GM12891 (cell line): ENCODE results near the gene UGT1A9.

ENCODE experiments used
- DNase-seq: peaks from one replicate; pipeline ENCODE4 v3.0.0; 2011; ENCODE audit warnings: low spot score; ENCODE audit not compliant: insufficient read length
- FAIRE-seq: peaks from 2 replicates; lab custom pipeline; 2011; peaks lifted over from hg19 to GRCh38; lab: Jason Lieb, UNC
- PAX5 ChIP-seq: IDR thresholded peaks from 2 replicates; pipeline ENCODE4 v1.6.1; 2011; ENCODE audit warnings: low read length, moderate library complexity, mild to moderate bottlenecking; ENCODE audit not compliant: insufficient read depth, severe bottlenecking
- POLR2A ChIP-seq: IDR thresholded peaks from 2 replicates; pipeline ENCODE4 v1.6.1; 2011; ENCODE audit warnings: low read depth, low read length, control low read depth
- POLR2AphosphoS5 ChIP-seq: IDR thresholded peaks from 2 replicates; pipeline ENCODE4 v1.6.1; 2011; ENCODE audit warnings: low read depth, low read length, control low read depth
- POU2F2 ChIP-seq: IDR thresholded peaks from 2 replicates; pipeline ENCODE4 v1.6.1; 2011; ENCODE audit warnings: low read depth, mild to moderate bottlenecking, control low read depth, low read length, moderate library complexity
- SPI1 ChIP-seq: IDR thresholded peaks from 2 replicates; pipeline ENCODE4 v1.6.1; 2011; ENCODE audit warnings: low read depth, low read length, control low read depth
- TAF1 ChIP-seq: IDR thresholded peaks from 2 replicates; pipeline ENCODE4 v1.6.1; 2011; ENCODE audit warnings: low read depth, low read length, control low read depth

The UGT1A9 gene

GRCh38 chr2:233821196-233821595, 149.5 kb downstream of the UGT1A9 start:
- FAIRE-seq: no peak
- no peak for DNase-seq
- TF ChIP-seq POU2F2 (no peak), POLR2AphosphoS5 (no peak), SPI1 (no peak), PAX5 (no peak), POLR2A (no peak), TAF1 (no peak)

DNA sequence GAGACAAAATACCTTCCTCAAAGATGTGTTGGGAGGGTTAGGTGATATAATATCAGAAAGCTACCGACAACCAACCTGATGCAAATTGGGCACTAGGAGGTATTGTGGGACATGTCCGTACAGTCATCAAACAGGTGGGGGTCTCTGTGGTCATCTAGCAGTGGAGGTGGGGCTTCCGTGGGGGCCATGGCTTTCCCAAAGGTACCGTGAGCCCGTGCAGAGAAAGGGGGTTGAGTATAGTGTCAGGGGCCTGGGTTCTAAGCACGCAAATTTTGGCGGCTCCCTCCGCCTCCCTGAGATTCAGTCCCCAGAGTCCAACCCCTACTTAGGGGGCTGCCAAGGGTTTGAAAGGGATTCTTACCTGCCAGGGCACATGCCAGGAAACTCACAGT, 150.0 kb downstream of the UGT1A9 start:
- DNase-seq (no peak), FAIRE-seq (no peak)
- TF ChIP-seq SPI1: no peak
- no peak for TF ChIP-seq TAF1
- no peak for TF ChIP-seq POLR2A
- no peak for TF ChIP-seq POLR2AphosphoS5
- no peak for TF ChIP-seq PAX5
- no peak for TF ChIP-seq POU2F2

DNA sequence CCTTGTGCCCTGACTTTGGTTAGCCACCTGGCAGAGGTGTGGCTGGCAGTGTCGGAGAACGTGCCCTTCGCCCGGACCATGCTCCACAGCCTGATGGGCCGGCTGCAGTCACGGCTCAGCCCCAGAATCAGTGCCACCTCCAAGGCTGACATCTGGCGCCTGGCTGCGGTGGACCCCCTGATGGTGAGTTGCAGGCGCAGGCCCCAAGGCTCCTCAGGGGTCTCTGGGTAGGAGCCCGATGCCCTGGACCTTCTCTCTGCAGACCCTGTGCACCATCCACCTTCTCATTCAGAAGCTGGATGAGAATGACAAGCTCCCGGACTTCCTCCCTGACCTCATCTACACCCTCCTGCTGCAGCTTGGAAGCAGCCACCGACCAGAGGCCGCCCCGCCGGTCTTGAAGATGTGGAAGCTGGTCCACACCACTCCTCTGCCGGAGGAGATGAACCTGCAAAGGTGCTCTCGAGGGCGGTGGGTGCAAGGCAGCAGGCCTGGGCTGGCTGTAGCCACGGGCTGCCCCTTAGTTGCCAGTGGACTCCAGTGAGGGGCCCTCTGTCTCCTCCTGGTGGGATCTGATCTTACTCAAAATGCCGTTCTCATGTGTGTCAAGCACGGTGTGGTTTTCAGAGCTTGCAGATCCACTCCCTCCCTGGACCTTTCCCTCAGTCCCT, 150.5 kb downstream of the UGT1A9 start:
- FAIRE-seq (no peak), DNase-seq (no peak)
- TF ChIP-seq POLR2AphosphoS5: no peak
- no peak for TF ChIP-seq SPI1
- no peak for TF ChIP-seq POLR2A
- no peak for TF ChIP-seq POU2F2
- TF ChIP-seq PAX5: no peak
- TF ChIP-seq TAF1: no peak
